Stimulated activated CD8-positive, alpha-beta memory T cell treated with anti-CD3 and anti-CD28 coated beads, Interleukin-7, amount 100 ng/mL, for 4 hours (primary cell): Measurements from ENCODE around the gene CABS1.

Experiments
- DNase-seq, 2 donors: peaks; one replicate each; pipeline ENCODE4 v3.0.0-alpha.2; 2020; ENCODE audit warnings: low read depth in 2 of 2

CABS1 gene

GRCh38 chr4:70382691-70383181 lies 48.0 kb downstream of the CABS1 start, which contains the start of gene SMR3B:
Gene SMR3B, plus strand, starts transcription at chr4:70383131. Its CDS starts 1,380 bp downstream, at chr4:70384511.
- no peak for DNase-seq
